Progenitor cell of endocrine pancreas (in vitro differentiated cells): ENCODE results near the gene BATF2. TPM values are rescaled to one million over a fixed set of nuclear protein-coding genes. Genes with fewer than 3 reads are reported as not detected.

Experiments used
- DNase-seq: peaks from one replicate; pipeline ENCODE4 v3.0.0; 2021; ENCODE audit warnings: low spot score; ENCODE audit not compliant: unreplicated experiment
- H3K27ac Mint-ChIP-seq: 2 replicates; pipeline ENCODE4 v1.8.0; 2021; ENCODE audit warnings: mild to moderate bottlenecking, moderate library complexity, mixed read lengths
- H3K27me3 Mint-ChIP-seq: 2 replicates; pipeline ENCODE4 v1.8.0; 2021; ENCODE audit warnings: mixed read lengths
- H3K36me3 Mint-ChIP-seq: 2 replicates; pipeline ENCODE4 v1.8.0; 2022; ENCODE audit warnings: mixed read lengths; ENCODE audit not compliant: insufficient read depth
- H3K4me1 Mint-ChIP-seq: 2 replicates; pipeline ENCODE4 v1.8.0; 2021; ENCODE audit warnings: low read depth, mixed read lengths
- H3K4me3 Mint-ChIP-seq: 2 replicates; pipeline ENCODE4 v1.8.0; 2021; ENCODE audit warnings: low read depth, mild to moderate bottlenecking, moderate library complexity, mixed read lengths
- H3K9me3 Mint-ChIP-seq: 2 replicates; pipeline ENCODE4 v1.8.0; 2021; ENCODE audit warnings: low read depth, mixed read lengths
- CTCF ChIP-seq: fragments of 200-600 bp; sonication (generic); IDR thresholded peaks from one replicate; pipeline ENCODE4 v1.5.0; 2021; ENCODE audit warnings: antibody characterized with exemption, mild to moderate bottlenecking; ENCODE audit not compliant: unreplicated experiment
- microRNA-seq: library from miRNA; unstranded; fragments of <30 nt; microRNA quantifications from one replicate; pipeline ENCODE4 v1.1.0, GENCODE V29; 2020; ENCODE audit warnings: borderline number of aligned reads; ENCODE audit not compliant: unreplicated experiment
- total RNA-seq: library from RNA; stranded (reverse); gene quantifications from 2 replicates; pipeline ENCODE4 v1.2.1, GENCODE V29; 2021

Gene BATF2
- total RNA-seq, 1 donor from 2014 or later, result 0.53 TPM

DNA sequence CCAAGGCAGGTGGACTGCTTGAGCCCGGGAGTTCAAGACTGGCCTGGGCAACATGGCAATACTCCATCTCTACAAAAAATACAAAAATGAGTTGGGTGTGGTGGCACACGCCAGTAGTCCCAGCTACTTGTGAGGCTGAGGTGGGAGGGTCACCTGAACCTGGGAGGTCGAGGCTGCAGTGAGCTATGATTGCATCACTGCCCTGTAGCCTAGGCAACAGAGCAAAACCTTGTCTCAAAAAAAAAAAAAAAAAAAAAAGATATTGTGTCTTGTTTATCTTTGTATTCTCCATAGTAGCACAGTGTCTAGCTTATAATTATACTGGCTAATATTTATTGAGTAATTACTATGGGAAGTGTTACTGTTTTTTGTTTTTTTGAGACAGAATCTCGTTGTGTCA, 45.2 kb downstream of the BATF2 start:
- H3K27me3 Mint-ChIP-seq, result peaks cover 20% of the 10 kb centered on the region
- H3K4me3 Mint-ChIP-seq, result no peak overlapping the region
- no peak overlapping the region for H3K27ac Mint-ChIP-seq
- no peaks in the 10 kb centered on the region for H3K36me3 Mint-ChIP-seq
- no peak for DNase-seq
- H3K4me1 Mint-ChIP-seq, result no peaks in the 10 kb centered on the region
- no peaks in the 10 kb centered on the region for H3K9me3 Mint-ChIP-seq
- TF ChIP-seq CTCF, result no peak

GRCh38 chr11:64947208-64947814, 49.5 kb downstream of the BATF2 start:
- DNase-seq, result no peak
- TF ChIP-seq CTCF, result no peak
- H3K4me1 Mint-ChIP-seq, result no peaks in the 10 kb centered on the region
- H3K27ac Mint-ChIP-seq, result no peak overlapping the region
- no peaks in the 10 kb centered on the region for H3K9me3 Mint-ChIP-seq
- H3K27me3 Mint-ChIP-seq, result peaks cover 35% of the 10 kb centered on the region
- no peaks in the 10 kb centered on the region for H3K36me3 Mint-ChIP-seq
- H3K4me3 Mint-ChIP-seq, result no peak overlapping the region

Small RNAs within 50 kb of the gene (microRNA-seq; reads per million reads assigned to microRNA genes)
- 1.8 reads per million for gene MIR6879

Other genes with a start within 250 kb of the BATF2 start
- gene PYGM, start 237.0 kb downstream of the BATF2 start, total RNA-seq, result 1.4 and 1.6 TPM in 2 replicates
- 500 and 503 TPM in 2 replicates for gene SF1, start 218.4 kb downstream of the BATF2 start, total RNA-seq
- 12.7 and 13.3 TPM in 2 replicates for gene MAP4K2, start 193.8 kb downstream of the BATF2 start, total RNA-seq
- gene MEN1, start 186.4 kb downstream of the BATF2 start, total RNA-seq, result 54.6 and 61.5 TPM in 2 replicates
- gene CDC42BPG, start 152.3 kb downstream of the BATF2 start, total RNA-seq, result 20.1 and 21.1 TPM in 2 replicates
- gene EHD1, start 118.3 kb downstream of the BATF2 start, total RNA-seq, result 55.0 and 57.2 TPM in 2 replicates
- gene ATG2A, start 79.8 kb downstream of the BATF2 start, total RNA-seq, result 33.2 and 35.0 TPM in 2 replicates
- gene PPP2R5B, start 72.3 kb downstream of the BATF2 start, total RNA-seq, result 14.1 and 15.9 TPM in 2 replicates
- 0.41 TPM in 1 of 2 replicates, not detected in the other for gene GPHA2, start 61.1 kb downstream of the BATF2 start, total RNA-seq
- gene MAJIN, start 24.9 kb downstream of the BATF2 start, total RNA-seq, result not detected in 2 replicates
- gene ARL2, start 17.2 kb upstream of the BATF2 start, total RNA-seq, result 95.2 and 96.7 TPM in 2 replicates
- gene SNX15, start 30.5 kb upstream of the BATF2 start, total RNA-seq, result 33.0 and 34.5 TPM in 2 replicates
- gene SAC3D1, start 44.2 kb upstream of the BATF2 start, total RNA-seq, result 18.5 and 19.3 TPM in 2 replicates
- 4.3 and 4.4 TPM in 2 replicates for gene NAALADL1, start 61.6 kb upstream of the BATF2 start, total RNA-seq
- gene CDCA5, start 87.1 kb upstream of the BATF2 start, total RNA-seq, result 25.1 and 25.9 TPM in 2 replicates
- 40.4 and 43.3 TPM in 2 replicates for gene ZFPL1, start 87.3 kb upstream of the BATF2 start, total RNA-seq
- gene VPS51, start 99.2 kb upstream of the BATF2 start, total RNA-seq, result 112 and 123 TPM in 2 replicates
- 123 and 124 TPM in 2 replicates for gene TM7SF2, start 114.9 kb upstream of the BATF2 start, total RNA-seq
- 10.5 and 11.8 TPM in 2 replicates for gene ZNHIT2, start 120.7 kb upstream of the BATF2 start, total RNA-seq
- 607 and 611 TPM in 2 replicates for gene FAU, start 125.2 kb upstream of the BATF2 start, total RNA-seq
- 38.8 and 39.6 TPM in 2 replicates for gene MRPL49, start 125.3 kb upstream of the BATF2 start, total RNA-seq
- 48.4 and 49.0 TPM in 2 replicates for gene SYVN1, start 137.5 kb upstream of the BATF2 start, total RNA-seq
- not detected in 2 replicates for gene SPDYC, start 173.3 kb upstream of the BATF2 start, total RNA-seq
- gene CAPN1, start 185.0 kb upstream of the BATF2 start, total RNA-seq, result 239 and 245 TPM in 2 replicates